HepG2 (cell line): ENCODE data around the gene MRFAP1L1. TPM values are rescaled to one million over a fixed set of nuclear protein-coding genes. Genes with fewer than 3 reads are reported as not detected.
A peak's percentile ranks its signal among the peaks of the same experiment; 100 is the strongest.

Experiments used
- ADNP ChIP-seq: sonication (generic); formaldehyde crosslinking; IDR thresholded peaks from 2 replicates; pipeline ENCODE4 v1.4.0; 2020; ENCODE audit warnings: missing genetic modification reagents
- CREM ChIP-seq, 2 experiments: sonication (generic) in 1 of 2; formaldehyde crosslinking in 1 of 2; IDR thresholded peaks; 2 replicates each; pipeline versions ENCODE4 v1.4.0 to v1.6.1; 2016 to 2020; ENCODE audit warnings: antibody characterized with exemption in 1 of 2, mild to moderate bottlenecking in 1 of 2, missing genetic modification reagents in 1 of 2
- EZH2 ChIP-seq: conservative IDR thresholded peaks from 2 replicates; pipeline ENCODE4 v1.6.1; 2012; ENCODE audit warnings: mild to moderate bottlenecking, low read depth, low read length, moderate library complexity
- FOXA1 ChIP-seq, 2 experiments: fragments of 450-650 bp in 1 of 2; sonication (generic) in 1 of 2; formaldehyde crosslinking in 1 of 2; IDR thresholded peaks; 2 replicates each; pipeline versions ENCODE4 v1.4.0 to v1.6.1; 2016 to 2020; ENCODE audit warnings: missing genetic modification reagents in 1 of 2
- HMG20B ChIP-seq: conservative IDR thresholded peaks from 2 replicates; pipeline ENCODE4 v1.6.1; 2016; ENCODE audit warnings: missing genetic modification reagents, missing compliant biosample characterization
- IRX3 ChIP-seq: sonication (generic); formaldehyde crosslinking; IDR thresholded peaks from 2 replicates; pipeline ENCODE4 v1.8.1; 2023; ENCODE audit warnings: mild to moderate bottlenecking, low read depth, missing genetic modification reagents, borderline replicate concordance
- ISX ChIP-seq: sonication (generic); formaldehyde crosslinking; conservative IDR thresholded peaks from 2 replicates; pipeline ENCODE4 v1.5.0; 2020; ENCODE audit warnings: missing genetic modification reagents
- KAT2B ChIP-seq: fragments of 150-350 bp; IDR thresholded peaks from 2 replicates; pipeline ENCODE4 v1.6.1; 2014; ENCODE audit warnings: low read depth, low read length, borderline replicate concordance
- KDM5A ChIP-seq: fragments of 200-600 bp; sonication (generic); IDR thresholded peaks from 2 replicates; pipeline ENCODE4 v1.7.0; 2018; ENCODE audit warnings: antibody characterized with exemption, mild to moderate bottlenecking, low read length, borderline replicate concordance
- MTA3 ChIP-seq: sonication (generic); formaldehyde crosslinking; IDR thresholded peaks from 2 replicates; pipeline ENCODE4 v1.4.0; 2020; ENCODE audit warnings: missing genetic modification reagents
- NFIC ChIP-seq: IDR thresholded peaks from 2 replicates; pipeline ENCODE4 v1.6.1; 2012; ENCODE audit warnings: mild to moderate bottlenecking, low read length, inconsistent platforms
- SP5 ChIP-seq: IDR thresholded peaks from 2 replicates; pipeline ENCODE4 v1.6.1; 2016; ENCODE audit warnings: low read depth, borderline replicate concordance
- STAT6 ChIP-seq: sonication (generic); formaldehyde crosslinking; IDR thresholded peaks from 2 replicates; pipeline ENCODE4 v1.4.0; 2020; ENCODE audit warnings: missing genetic modification reagents, mild to moderate bottlenecking, borderline replicate concordance
- TRIM24 ChIP-seq: sonication (generic); formaldehyde crosslinking; IDR thresholded peaks from 2 replicates; pipeline ENCODE4 v1.8.0; 2022; ENCODE audit warnings: mild to moderate bottlenecking, missing genetic modification reagents
- USF2 ChIP-seq, 2 experiments: sonication (generic) in 1 of 2; formaldehyde crosslinking in 1 of 2; IDR thresholded peaks; 2 replicates each; pipeline versions ENCODE4 v1.5.1 to v1.6.1; 2011 to 2020; ENCODE audit warnings: borderline replicate concordance in 1 of 2, low read depth in 1 of 2, low read length in 1 of 2, mild to moderate bottlenecking in 1 of 2, missing genetic modification reagents in 1 of 2, moderate library complexity in 1 of 2
- YEATS4 ChIP-seq: sonication (generic); formaldehyde crosslinking; IDR thresholded peaks from 2 replicates; pipeline ENCODE4 v1.4.0; 2020; ENCODE audit warnings: missing genetic modification reagents, borderline replicate concordance
- ZMYM2 ChIP-seq: sonication (generic); formaldehyde crosslinking; IDR thresholded peaks from 2 replicates; pipeline ENCODE4 v1.8.0; 2022; ENCODE audit warnings: mild to moderate bottlenecking, missing genetic modification reagents
- ZNF136 ChIP-seq: sonication (generic); formaldehyde crosslinking; IDR thresholded peaks from 2 replicates; pipeline ENCODE4 v1.8.1; 2022; ENCODE audit warnings: low read depth, mild to moderate bottlenecking, moderate library complexity, missing genetic modification reagents
- ZNF556 ChIP-seq: sonication (generic); formaldehyde crosslinking; IDR thresholded peaks from 2 replicates; pipeline ENCODE4 v1.4.0; 2020; ENCODE audit warnings: mild to moderate bottlenecking, missing genetic modification reagents, borderline replicate concordance
- ZNF746 ChIP-seq: sonication (generic); formaldehyde crosslinking; IDR thresholded peaks from 2 replicates; pipeline ENCODE4 v1.8.0; 2022; ENCODE audit warnings: mild to moderate bottlenecking, missing genetic modification reagents
- ZNF782 ChIP-seq: sonication (generic); formaldehyde crosslinking; IDR thresholded peaks from 2 replicates; pipeline ENCODE4 v1.4.0; 2020; ENCODE audit warnings: missing genetic modification reagents, mild to moderate bottlenecking, borderline replicate concordance
- ZNF839 ChIP-seq: sonication (generic); formaldehyde crosslinking; IDR thresholded peaks from 2 replicates; pipeline ENCODE4 v1.4.0; 2020; ENCODE audit warnings: missing genetic modification reagents, mild to moderate bottlenecking, borderline replicate concordance
- polyA plus RNA-seq, 8 experiments: library from polyadenylated mRNA; depleted of rRNA in 3 of 8; stranded (reverse) in 7 of 8; unstranded in 1 of 8; fragments of >200 nt; fragmentation: Illumina TruSeq in 4 of 8; extraction: Trizol in 4 of 8; gene quantifications; 2 replicates each; pipeline versions ENCODE4 v1.2.1 to v1.2.3, GENCODE V29; 2011 to 2016; ENCODE audit warnings: low read depth in 4 of 8, missing spikeins in 1 of 8, mixed read lengths in 1 of 8; ENCODE audit not compliant: insufficient read depth in 1 of 8
- total RNA-seq, 5 experiments: library from RNA; depleted of rRNA; stranded (reverse); fragments of >200 nt; fragmentation: Illumina TruSeq; extraction: Trizol; gene quantifications; 2 replicates each; pipeline ENCODE4 v1.2.3, GENCODE V29; 2016; ENCODE audit warnings: low read depth in 1 of 5
- TF ChIP-seq, protein P1 (sequence below): sonication (generic); formaldehyde crosslinking; IDR thresholded peaks from 2 replicates; pipeline ENCODE4 v1.4.0; 2020; ENCODE audit warnings: mild to moderate bottlenecking, missing genetic modification reagents

MRFAP1L1 gene
- total and polyA plus RNA-seq, 2 of the 13 experiments (the other 11 are each of a cell fraction or from before 2014, with no cell fraction given), result 44.8 to 76.6 TPM

GRCh38 chr4:6693231-6694176 lies 16.2 kb downstream of the MRFAP1L1 start, which contains the start of gene S100P (continued):
- no peak for TF ChIP-seq USF2 (IDR thresholded peaks at IDR 0.05; ENCODE audit: low read depth, low read length)
- TF ChIP-seq USF2 (CRISPR knock-in tag; IDR thresholded peaks at IDR 0.05; ENCODE audit: borderline replicate concordance), result no peak; the same call in 1 of the 2 replicates
- no peak for TF ChIP-seq HMG20B
- peak; percentile 48; the same call in 1 of the 2 replicates for TF ChIP-seq KDM5A
- no peak for TF ChIP-seq TRIM24
- TF ChIP-seq ISX (CRISPR knock-in tag), result no peak
- no peak; the same call in 1 of the 2 replicates for TF ChIP-seq STAT6 (CRISPR knock-in tag)
- TF ChIP-seq ZNF839 (CRISPR knock-in tag), result no peak
- no peak for TF ChIP-seq EZH2
- TF ChIP-seq, protein P1, sequence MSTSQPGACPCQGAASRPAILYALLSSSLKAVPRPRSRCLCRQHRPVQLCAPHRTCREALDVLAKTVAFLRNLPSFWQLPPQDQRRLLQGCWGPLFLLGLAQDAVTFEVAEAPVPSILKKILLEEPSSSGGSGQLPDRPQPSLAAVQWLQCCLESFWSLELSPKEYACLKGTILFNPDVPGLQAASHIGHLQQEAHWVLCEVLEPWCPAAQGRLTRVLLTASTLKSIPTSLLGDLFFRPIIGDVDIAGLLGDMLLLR, result 0 out of 2 replicates have a peak, but pooled peaks have one; percentile 37
- TF ChIP-seq ZNF782 (CRISPR knock-in tag), result 0 out of 2 replicates have a peak, but pooled peaks have one; percentile 13
- peak; percentile 82; the same call in 1 of the 2 replicates for TF ChIP-seq ZNF746
- no peak for TF ChIP-seq ZNF556 (CRISPR knock-in tag)
- no peak for TF ChIP-seq KAT2B
- peak; percentile 87 for TF ChIP-seq CREM (IDR thresholded peaks at IDR 0.05)
- no peak for TF ChIP-seq CREM (CRISPR knock-in tag; IDR thresholded peaks at IDR 0.05)
- peak; percentile 86 for TF ChIP-seq FOXA1 (IDR thresholded peaks at IDR 0.05)
- TF ChIP-seq FOXA1 (CRISPR knock-in tag; IDR thresholded peaks at IDR 0.05), result peak; percentile 98
- TF ChIP-seq NFIC, result no peak
- no peak for TF ChIP-seq IRX3
- no peak for TF ChIP-seq MTA3 (CRISPR knock-in tag)
- TF ChIP-seq ZMYM2, result peak; percentile 46; the same call in 1 of the 2 replicates
- no peak for TF ChIP-seq ADNP (CRISPR knock-in tag)
- TF ChIP-seq SP5 (CRISPR knock-in tag), result peak; percentile 98
- TF ChIP-seq ZNF136 (CRISPR knock-in tag), result no peak
- TF ChIP-seq YEATS4 (CRISPR knock-in tag), result peak; percentile 96
